SK-N-SH treated with all-trans-retinoic acid at 6 μM for 48 hours (cell line): ENCODE results near the gene NRXN3.
"Not testable (repeated sequence)": the region's sequence is repeated elsewhere in the genome, so short reads cannot be mapped to it uniquely, and the experiment has no call there.

ENCODE experiments used
- ATAC-seq: fragments of 200-7000 bp; cut with Tn5 transposase; 3 replicates; pipeline ENCODE4 v1.9.1; 2020; ENCODE audit warnings: mild to moderate bottlenecking, moderate library complexity
- ARNTL ChIP-seq: fragments of 450-650 bp; formaldehyde crosslinking; IDR thresholded peaks from 2 replicates; pipeline ENCODE4 v1.5.0; 2020; ENCODE audit warnings: low read depth, mild to moderate bottlenecking, moderate library complexity, borderline replicate concordance
- BACH2 ChIP-seq: fragments of 250-450 bp; sonication (Bioruptor Pico); IDR thresholded peaks from 2 replicates; pipeline ENCODE4 v1.9.0; 2021; ENCODE audit warnings: mild to moderate bottlenecking, borderline replicate concordance
- CSDC2 ChIP-seq: fragments of 250-450 bp; sonication (Bioruptor Pico); IDR thresholded peaks from 2 replicates; pipeline ENCODE4 v1.5.0; 2020; ENCODE audit warnings: mild to moderate bottlenecking, moderate library complexity
- ESRRG ChIP-seq: fragments of 250-450 bp; sonication (Bioruptor Pico); IDR thresholded peaks from 2 replicates; pipeline ENCODE4 v1.6.1; 2021; ENCODE audit warnings: mild to moderate bottlenecking
- GLIS3 ChIP-seq: fragments of 250-450 bp; sonication (Bioruptor Pico); IDR thresholded peaks from 2 replicates; pipeline ENCODE4 v1.5.0; 2020; ENCODE audit warnings: mild to moderate bottlenecking, moderate library complexity
- ISL1 ChIP-seq: fragments of 250-450 bp; sonication (Bioruptor Pico); IDR thresholded peaks from 2 replicates; pipeline ENCODE4 v2.1.2; 2022; ENCODE audit warnings: mild to moderate bottlenecking, moderate library complexity
- OSR1 ChIP-seq: fragments of 250-450 bp; sonication (Bioruptor Pico); IDR thresholded peaks from 2 replicates; pipeline ENCODE4 v1.8.0; 2022; ENCODE audit warnings: moderate library complexity, mild to moderate bottlenecking, inconsistent platforms
- PPARA ChIP-seq: fragments of 250-450 bp; sonication (Bioruptor Pico); IDR thresholded peaks from 2 replicates; pipeline ENCODE4 v1.5.0; 2020; ENCODE audit warnings: mild to moderate bottlenecking, borderline replicate concordance
- RARB ChIP-seq: fragments of 250-450 bp; sonication (Bioruptor Pico); IDR thresholded peaks from 2 replicates; pipeline ENCODE4 v1.8.0; 2021; ENCODE audit warnings: mild to moderate bottlenecking, moderate library complexity
- SNAI2 ChIP-seq: fragments of 250-450 bp; sonication (Bioruptor Pico); IDR thresholded peaks from 2 replicates; pipeline ENCODE4 v1.5.0; 2020; ENCODE audit warnings: mild to moderate bottlenecking, moderate library complexity
- TCF4 ChIP-seq: fragments of 250-450 bp; sonication (Bioruptor Pico); IDR thresholded peaks from 2 replicates; pipeline ENCODE4 v1.8.0; 2021; ENCODE audit warnings: mild to moderate bottlenecking, moderate library complexity, borderline replicate concordance
- TOX ChIP-seq: fragments of 250-450 bp; sonication (Bioruptor Pico); IDR thresholded peaks from 2 replicates; pipeline ENCODE4 v1.8.0; 2021; ENCODE audit warnings: mild to moderate bottlenecking, moderate library complexity, borderline replicate concordance
- ZC3H10 ChIP-seq: fragments of 250-450 bp; sonication (Bioruptor Pico); IDR thresholded peaks from 2 replicates; pipeline ENCODE4 v1.5.1; 2021; ENCODE audit warnings: mild to moderate bottlenecking, moderate library complexity
- ZFP3 ChIP-seq: fragments of 250-450 bp; sonication (Bioruptor Pico); IDR thresholded peaks from 2 replicates; pipeline ENCODE4 v1.5.0; 2020; ENCODE audit warnings: mild to moderate bottlenecking, moderate library complexity
- ZNF70 ChIP-seq: fragments of 450-650 bp; formaldehyde crosslinking; IDR thresholded peaks from 2 replicates; pipeline ENCODE4 v1.5.0; 2020; ENCODE audit warnings: mild to moderate bottlenecking, moderate library complexity
- ZNF8 ChIP-seq: fragments of 450-650 bp; formaldehyde crosslinking; IDR thresholded peaks from 2 replicates; pipeline ENCODE4 v1.5.0; 2020; ENCODE audit warnings: mild to moderate bottlenecking, moderate library complexity
- TF ChIP-seq, protein P1 (sequence below): fragments of 250-450 bp; sonication (Bioruptor Pico); IDR thresholded peaks from 2 replicates; pipeline ENCODE4 v1.5.0; 2020; ENCODE audit warnings: mild to moderate bottlenecking, moderate library complexity
- TF ChIP-seq, protein P2 (sequence below): fragments of 250-450 bp; sonication (Bioruptor Pico); IDR thresholded peaks from 2 replicates; pipeline ENCODE4 v1.5.1; 2020; ENCODE audit warnings: low read depth, mild to moderate bottlenecking, moderate library complexity
- TF ChIP-seq, protein P3 (sequence below): fragments of 250-450 bp; sonication (Bioruptor Pico); IDR thresholded peaks from 2 replicates; pipeline ENCODE4 v1.8.0; 2020; ENCODE audit warnings: mild to moderate bottlenecking, moderate library complexity, borderline replicate concordance
- TF ChIP-seq, protein P4 (sequence below): fragments of 250-450 bp; sonication (Bioruptor Pico); IDR thresholded peaks from 2 replicates; pipeline ENCODE4 v1.8.0; 2021; ENCODE audit warnings: low read depth, mild to moderate bottlenecking, moderate library complexity, borderline replicate concordance

Gene NRXN3

GRCh38 chr14:78479127-78479780 is 309.1 kb downstream of the NRXN3 start:
- no peak for TF ChIP-seq GLIS3 (CRISPR knock-in tag)
- TF ChIP-seq ESRRG (CRISPR knock-in tag), result no peak
- TF ChIP-seq ZC3H10 (CRISPR knock-in tag), result no peak
- TF ChIP-seq PPARA (CRISPR knock-in tag), result no peak
- TF ChIP-seq RARB (CRISPR knock-in tag), result no peak
- TF ChIP-seq OSR1 (CRISPR knock-in tag), result no peak
- no peak for ATAC-seq

- ATAC-seq, result no peak
- TF ChIP-seq TOX (CRISPR knock-in tag) (no peak), PPARA (CRISPR knock-in tag) (no peak), ZFP3 (CRISPR knock-in tag) (no peak), TCF4 (CRISPR knock-in tag) (no peak), ZC3H10 (CRISPR knock-in tag) (no peak), GLIS3 (CRISPR knock-in tag) (no peak), ARNTL (no peak), ESRRG (CRISPR knock-in tag) (no peak), ZNF8 (CRISPR knock-in tag) (no peak), OSR1 (CRISPR knock-in tag) (no peak), SNAI2 (CRISPR knock-in tag) (no peak), CSDC2 (CRISPR knock-in tag) (no peak), BACH2 (CRISPR knock-in tag) (no peak), RARB (CRISPR knock-in tag) (no peak), ISL1 (no peak)
- TF ChIP-seq, protein P1, sequence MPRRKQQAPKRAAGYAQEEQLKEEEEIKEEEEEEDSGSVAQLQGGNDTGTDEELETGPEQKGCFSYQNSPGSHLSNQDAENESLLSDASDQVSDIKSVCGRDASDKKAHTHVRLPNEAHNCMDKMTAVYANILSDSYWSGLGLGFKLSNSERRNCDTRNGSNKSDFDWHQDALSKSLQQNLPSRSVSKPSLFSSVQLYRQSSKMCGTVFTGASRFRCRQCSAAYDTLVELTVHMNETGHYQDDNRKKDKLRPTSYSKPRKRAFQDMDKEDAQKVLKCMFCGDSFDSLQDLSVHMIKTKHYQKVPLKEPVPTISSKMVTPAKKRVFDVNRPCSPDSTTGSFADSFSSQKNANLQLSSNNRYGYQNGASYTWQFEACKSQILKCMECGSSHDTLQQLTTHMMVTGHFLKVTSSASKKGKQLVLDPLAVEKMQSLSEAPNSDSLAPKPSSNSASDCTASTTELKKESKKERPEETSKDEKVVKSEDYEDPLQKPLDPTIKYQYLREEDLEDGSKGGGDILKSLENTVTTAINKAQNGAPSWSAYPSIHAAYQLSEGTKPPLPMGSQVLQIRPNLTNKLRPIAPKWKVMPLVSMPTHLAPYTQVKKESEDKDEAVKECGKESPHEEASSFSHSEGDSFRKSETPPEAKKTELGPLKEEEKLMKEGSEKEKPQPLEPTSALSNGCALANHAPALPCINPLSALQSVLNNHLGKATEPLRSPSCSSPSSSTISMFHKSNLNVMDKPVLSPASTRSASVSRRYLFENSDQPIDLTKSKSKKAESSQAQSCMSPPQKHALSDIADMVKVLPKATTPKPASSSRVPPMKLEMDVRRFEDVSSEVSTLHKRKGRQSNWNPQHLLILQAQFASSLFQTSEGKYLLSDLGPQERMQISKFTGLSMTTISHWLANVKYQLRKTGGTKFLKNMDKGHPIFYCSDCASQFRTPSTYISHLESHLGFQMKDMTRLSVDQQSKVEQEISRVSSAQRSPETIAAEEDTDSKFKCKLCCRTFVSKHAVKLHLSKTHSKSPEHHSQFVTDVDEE, result no peak
- TF ChIP-seq, protein P2, sequence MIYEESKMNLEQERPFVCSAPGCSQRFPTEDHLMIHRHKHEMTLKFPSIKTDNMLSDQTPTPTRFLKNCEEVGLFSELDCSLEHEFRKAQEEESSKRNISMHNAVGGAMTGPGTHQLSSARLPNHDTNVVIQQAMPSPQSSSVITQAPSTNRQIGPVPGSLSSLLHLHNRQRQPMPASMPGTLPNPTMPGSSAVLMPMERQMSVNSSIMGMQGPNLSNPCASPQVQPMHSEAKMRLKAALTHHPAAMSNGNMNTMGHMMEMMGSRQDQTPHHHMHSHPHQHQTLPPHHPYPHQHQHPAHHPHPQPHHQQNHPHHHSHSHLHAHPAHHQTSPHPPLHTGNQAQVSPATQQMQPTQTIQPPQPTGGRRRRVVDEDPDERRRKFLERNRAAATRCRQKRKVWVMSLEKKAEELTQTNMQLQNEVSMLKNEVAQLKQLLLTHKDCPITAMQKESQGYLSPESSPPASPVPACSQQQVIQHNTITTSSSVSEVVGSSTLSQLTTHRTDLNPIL (CRISPR knock-in tag), result no peak
- TF ChIP-seq, protein P3, sequence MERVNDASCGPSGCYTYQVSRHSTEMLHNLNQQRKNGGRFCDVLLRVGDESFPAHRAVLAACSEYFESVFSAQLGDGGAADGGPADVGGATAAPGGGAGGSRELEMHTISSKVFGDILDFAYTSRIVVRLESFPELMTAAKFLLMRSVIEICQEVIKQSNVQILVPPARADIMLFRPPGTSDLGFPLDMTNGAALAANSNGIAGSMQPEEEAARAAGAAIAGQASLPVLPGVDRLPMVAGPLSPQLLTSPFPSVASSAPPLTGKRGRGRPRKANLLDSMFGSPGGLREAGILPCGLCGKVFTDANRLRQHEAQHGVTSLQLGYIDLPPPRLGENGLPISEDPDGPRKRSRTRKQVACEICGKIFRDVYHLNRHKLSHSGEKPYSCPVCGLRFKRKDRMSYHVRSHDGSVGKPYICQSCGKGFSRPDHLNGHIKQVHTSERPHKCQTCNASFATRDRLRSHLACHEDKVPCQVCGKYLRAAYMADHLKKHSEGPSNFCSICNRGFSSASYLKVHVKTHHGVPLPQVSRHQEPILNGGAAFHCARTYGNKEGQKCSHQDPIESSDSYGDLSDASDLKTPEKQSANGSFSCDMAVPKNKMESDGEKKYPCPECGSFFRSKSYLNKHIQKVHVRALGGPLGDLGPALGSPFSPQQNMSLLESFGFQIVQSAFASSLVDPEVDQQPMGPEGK (CRISPR knock-in tag), result no peak
- TF ChIP-seq, protein P4, sequence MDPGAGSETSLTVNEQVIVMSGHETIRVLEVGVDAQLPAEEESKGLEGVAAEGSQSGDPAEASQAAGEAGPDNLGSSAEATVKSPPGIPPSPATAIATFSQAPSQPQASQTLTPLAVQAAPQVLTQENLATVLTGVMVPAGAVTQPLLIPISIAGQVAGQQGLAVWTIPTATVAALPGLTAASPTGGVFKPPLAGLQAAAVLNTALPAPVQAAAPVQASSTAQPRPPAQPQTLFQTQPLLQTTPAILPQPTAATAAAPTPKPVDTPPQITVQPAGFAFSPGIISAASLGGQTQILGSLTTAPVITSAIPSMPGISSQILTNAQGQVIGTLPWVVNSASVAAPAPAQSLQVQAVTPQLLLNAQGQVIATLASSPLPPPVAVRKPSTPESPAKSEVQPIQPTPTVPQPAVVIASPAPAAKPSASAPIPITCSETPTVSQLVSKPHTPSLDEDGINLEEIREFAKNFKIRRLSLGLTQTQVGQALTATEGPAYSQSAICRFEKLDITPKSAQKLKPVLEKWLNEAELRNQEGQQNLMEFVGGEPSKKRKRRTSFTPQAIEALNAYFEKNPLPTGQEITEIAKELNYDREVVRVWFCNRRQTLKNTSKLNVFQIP (CRISPR knock-in tag), result no peak
- TF ChIP-seq, all 23 proteins: peak for 0
These were observed 313.9 kb downstream of the NRXN3 start for GRCh38 chr14:78484028-78484427.

GRCh38 chr14:78486081-78486480 is 315.9 kb downstream of the NRXN3 start:
- ATAC-seq, result no peak
- no peak for TF ChIP-seq PPARA (CRISPR knock-in tag)
- no peak for TF ChIP-seq ZNF70 (CRISPR knock-in tag)
- TF ChIP-seq GLIS3 (CRISPR knock-in tag), result no peak
- TF ChIP-seq TCF4 (CRISPR knock-in tag), result no peak
- TF ChIP-seq ESRRG (CRISPR knock-in tag), result no peak

GRCh38 chr14:78486621-78487020 is 316.4 kb downstream of the NRXN3 start:
- no peak for ATAC-seq
- TF ChIP-seq PPARA (CRISPR knock-in tag) (no peak), ZNF8 (CRISPR knock-in tag) (no peak), TCF4 (CRISPR knock-in tag) (no peak), RARB (CRISPR knock-in tag) (no peak), OSR1 (CRISPR knock-in tag) (no peak)

DNA sequence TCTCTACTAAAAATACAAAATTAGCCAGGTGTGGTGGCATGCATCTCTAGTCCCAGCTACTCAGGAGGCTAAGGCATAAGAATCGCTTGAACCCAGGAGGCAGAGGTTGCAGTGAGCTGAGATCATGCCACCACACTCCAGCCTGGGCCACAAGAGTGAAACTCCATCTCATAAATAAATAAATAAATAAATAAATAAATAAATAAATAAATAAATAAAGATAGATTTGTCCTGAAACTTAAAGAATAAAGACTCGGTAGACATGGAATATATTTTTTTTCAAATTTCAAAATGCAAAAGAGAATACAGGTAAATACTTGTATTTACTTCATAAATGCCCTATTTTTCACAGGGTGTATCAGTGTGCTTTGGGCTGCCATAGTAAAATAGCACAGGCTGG is 317.4 kb downstream of the NRXN3 start:
- ATAC-seq, result not testable (repeated sequence)
